Prostate gland (tissue), 2 donors: ENCODE measurements around the gene CFAP43.

Experiments
- POLR2A ChIP-seq: fragments of 450-650 bp; IDR thresholded peaks from one replicate; pipeline ENCODE4 v1.6.1; 2016; ENCODE audit warnings: antibody characterized with exemption, mild to moderate bottlenecking
- POLR2AphosphoS5 ChIP-seq: sonication (generic); formaldehyde crosslinking; IDR thresholded peaks from one replicate; pipeline ENCODE4 v1.6.1; 2017; ENCODE audit warnings: antibody characterized with exemption
- TF ChIP-seq, protein P1 (sequence below), 4 experiments: fragments of 200-600 bp in 2 of 4; fragments of 450-650 bp in 2 of 4; sonication (generic) in 2 of 4; IDR thresholded peaks; 1 replicate in 3 of 4; 2 replicates in 1 of 4; pipeline ENCODE4 v1.5.1; 2016 to 2019; ENCODE audit warnings: antibody characterized with exemption in 4 of 4, mild to moderate bottlenecking in 2 of 4, moderate library complexity in 2 of 4

DNA sequence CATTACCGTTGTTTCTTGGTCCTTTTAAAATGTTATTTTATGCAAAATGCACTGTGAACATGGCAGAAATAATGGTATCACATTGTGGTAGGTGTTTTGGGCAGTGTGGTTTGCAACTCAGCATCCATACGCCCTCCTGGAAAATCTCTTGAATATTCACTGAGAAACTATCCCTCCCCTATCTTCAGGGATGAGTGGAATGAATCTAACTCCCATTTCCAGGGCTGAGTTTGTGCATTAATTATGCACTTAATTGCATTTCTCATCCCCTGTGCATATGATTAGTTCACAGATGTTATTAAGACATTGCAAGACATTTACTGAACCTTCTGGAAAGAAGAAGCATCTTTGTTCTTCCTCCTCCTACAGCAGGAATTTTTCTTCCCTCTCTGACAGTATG is 36.5 kb downstream of the CFAP43 start:
- TF ChIP-seq, protein P1, sequence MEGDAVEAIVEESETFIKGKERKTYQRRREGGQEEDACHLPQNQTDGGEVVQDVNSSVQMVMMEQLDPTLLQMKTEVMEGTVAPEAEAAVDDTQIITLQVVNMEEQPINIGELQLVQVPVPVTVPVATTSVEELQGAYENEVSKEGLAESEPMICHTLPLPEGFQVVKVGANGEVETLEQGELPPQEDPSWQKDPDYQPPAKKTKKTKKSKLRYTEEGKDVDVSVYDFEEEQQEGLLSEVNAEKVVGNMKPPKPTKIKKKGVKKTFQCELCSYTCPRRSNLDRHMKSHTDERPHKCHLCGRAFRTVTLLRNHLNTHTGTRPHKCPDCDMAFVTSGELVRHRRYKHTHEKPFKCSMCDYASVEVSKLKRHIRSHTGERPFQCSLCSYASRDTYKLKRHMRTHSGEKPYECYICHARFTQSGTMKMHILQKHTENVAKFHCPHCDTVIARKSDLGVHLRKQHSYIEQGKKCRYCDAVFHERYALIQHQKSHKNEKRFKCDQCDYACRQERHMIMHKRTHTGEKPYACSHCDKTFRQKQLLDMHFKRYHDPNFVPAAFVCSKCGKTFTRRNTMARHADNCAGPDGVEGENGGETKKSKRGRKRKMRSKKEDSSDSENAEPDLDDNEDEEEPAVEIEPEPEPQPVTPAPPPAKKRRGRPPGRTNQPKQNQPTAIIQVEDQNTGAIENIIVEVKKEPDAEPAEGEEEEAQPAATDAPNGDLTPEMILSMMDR (IDR thresholded peaks at IDR 0.05), result no peak
- TF ChIP-seq POLR2A, result no peak
- no peak for TF ChIP-seq POLR2AphosphoS5
